RWPE2 (cell line): ENCODE data around the gene ONECUT1.
A peak's percentile ranks its signal among the peaks of the same experiment; 100 is the strongest.

Experiments used
- ATAC-seq: fragments of 200-7000 bp; cut with Tn5 transposase; 3 replicates; pipeline ENCODE4 v1.9.1; 2021; ENCODE audit warnings: low read depth
- DNase-seq: peaks from one replicate; pipeline ENCODE4 v3.0.0-alpha.2; 2020; ENCODE audit warnings: low spot score
- H3K27ac ChIP-seq: fragments of 450-650 bp; 2 replicates; pipeline ENCODE4 v1.5.1; 2017; ENCODE audit warnings: mild to moderate bottlenecking; ENCODE audit not compliant: poor library complexity, severe bottlenecking
- H3K27me3 ChIP-seq: fragments of 250-450 bp; sonication (Bioruptor Pico); 2 replicates; pipeline ENCODE4 v1.5.1; 2021; ENCODE audit warnings: mild to moderate bottlenecking, moderate library complexity; ENCODE audit not compliant: insufficient read depth, poor library complexity, severe bottlenecking
- H3K36me3 ChIP-seq: fragments of 250-450 bp; sonication (Bioruptor Pico); 2 replicates; pipeline ENCODE4 v1.5.1; 2020; ENCODE audit warnings: low read depth, mild to moderate bottlenecking, moderate library complexity
- H3K4me1 ChIP-seq: fragments of 250-450 bp; sonication (Bioruptor Pico); 2 replicates; pipeline ENCODE4 v1.5.1; 2021; ENCODE audit warnings: mild to moderate bottlenecking, moderate library complexity; ENCODE audit not compliant: insufficient read depth, poor library complexity, severe bottlenecking
- H3K4me3 ChIP-seq: fragments of 250-450 bp; sonication (Bioruptor Pico); 2 replicates; pipeline ENCODE4 v1.5.1; 2021; ENCODE audit warnings: mild to moderate bottlenecking, moderate library complexity; ENCODE audit not compliant: severe bottlenecking
- H3K9me3 ChIP-seq: fragments of 250-450 bp; sonication (Bioruptor Pico); 2 replicates; pipeline ENCODE4 v1.5.1; 2021; ENCODE audit warnings: mild to moderate bottlenecking, moderate library complexity; ENCODE audit not compliant: severe bottlenecking
- TF ChIP-seq, protein P1 (sequence below): fragments of 450-650 bp; IDR thresholded peaks from one replicate; pipeline ENCODE4 v1.5.1; 2017; ENCODE audit warnings: mild to moderate bottlenecking, moderate library complexity; ENCODE audit not compliant: poor library complexity, severe bottlenecking

ONECUT1 gene

DNA sequence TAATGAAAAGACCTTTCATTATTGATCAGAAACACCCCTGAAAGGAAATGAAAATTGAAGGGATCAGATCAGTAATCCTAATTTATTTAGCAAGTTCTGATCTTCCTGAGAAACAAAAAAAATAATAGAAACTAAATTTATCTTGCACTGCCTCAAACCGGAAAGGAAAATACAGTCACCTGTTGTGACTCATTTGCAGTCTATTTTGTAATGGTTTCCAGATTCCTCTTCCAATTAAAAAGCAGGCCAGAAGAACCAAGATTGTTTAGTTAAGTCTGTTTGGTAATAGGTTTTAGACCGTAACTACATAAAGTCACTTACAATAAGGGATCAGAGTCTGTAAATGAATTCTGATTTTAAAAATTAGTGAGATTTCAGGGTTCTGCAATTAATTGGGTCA, 61.2 kb downstream of the ONECUT1 start:
- Histone ChIP-seq H3K27ac (peak overlapping the region; percentile 43), H3K27me3 (no peaks in the 10 kb centered on the region), H3K36me3 (no peaks in the 10 kb centered on the region), H3K9me3 (no peaks in the 10 kb centered on the region), H3K4me3 (no peak overlapping the region), H3K4me1 (peaks cover 20% of the 10 kb centered on the region)
- DNase-seq = no peak
- TF ChIP-seq, protein P1, sequence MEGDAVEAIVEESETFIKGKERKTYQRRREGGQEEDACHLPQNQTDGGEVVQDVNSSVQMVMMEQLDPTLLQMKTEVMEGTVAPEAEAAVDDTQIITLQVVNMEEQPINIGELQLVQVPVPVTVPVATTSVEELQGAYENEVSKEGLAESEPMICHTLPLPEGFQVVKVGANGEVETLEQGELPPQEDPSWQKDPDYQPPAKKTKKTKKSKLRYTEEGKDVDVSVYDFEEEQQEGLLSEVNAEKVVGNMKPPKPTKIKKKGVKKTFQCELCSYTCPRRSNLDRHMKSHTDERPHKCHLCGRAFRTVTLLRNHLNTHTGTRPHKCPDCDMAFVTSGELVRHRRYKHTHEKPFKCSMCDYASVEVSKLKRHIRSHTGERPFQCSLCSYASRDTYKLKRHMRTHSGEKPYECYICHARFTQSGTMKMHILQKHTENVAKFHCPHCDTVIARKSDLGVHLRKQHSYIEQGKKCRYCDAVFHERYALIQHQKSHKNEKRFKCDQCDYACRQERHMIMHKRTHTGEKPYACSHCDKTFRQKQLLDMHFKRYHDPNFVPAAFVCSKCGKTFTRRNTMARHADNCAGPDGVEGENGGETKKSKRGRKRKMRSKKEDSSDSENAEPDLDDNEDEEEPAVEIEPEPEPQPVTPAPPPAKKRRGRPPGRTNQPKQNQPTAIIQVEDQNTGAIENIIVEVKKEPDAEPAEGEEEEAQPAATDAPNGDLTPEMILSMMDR = no peak
- peak; percentile 79 for ATAC-seq

DNA sequence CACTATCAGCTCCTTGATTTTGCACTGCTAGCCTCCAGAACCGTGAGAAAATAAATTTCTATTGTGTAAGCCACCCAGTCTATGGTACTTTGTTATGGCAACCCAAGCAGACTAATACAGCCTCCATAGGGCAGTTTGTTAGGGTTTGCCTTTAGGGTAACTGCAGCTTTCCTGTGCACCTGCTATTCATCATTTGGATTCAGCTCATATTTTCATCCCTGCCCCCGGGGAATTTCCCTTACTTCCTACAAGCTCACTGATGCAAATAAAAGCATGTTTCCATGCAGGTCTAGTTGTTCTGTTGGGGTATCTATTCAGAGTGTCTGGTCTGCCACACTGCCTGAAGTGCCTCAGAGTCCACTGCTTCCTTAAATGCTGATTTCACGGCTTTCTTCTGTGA, 62.3 kb downstream of the ONECUT1 start:
- TF ChIP-seq, protein P1 = no peak
- Histone ChIP-seq H3K36me3 (no peaks in the 10 kb centered on the region), H3K27ac (no peak overlapping the region), H3K4me1 (peaks cover 20% of the 10 kb centered on the region), H3K27me3 (no peaks in the 10 kb centered on the region), H3K9me3 (no peaks in the 10 kb centered on the region), H3K4me3 (no peak overlapping the region)
- DNase-seq = no peak
- no peak for ATAC-seq

DNA sequence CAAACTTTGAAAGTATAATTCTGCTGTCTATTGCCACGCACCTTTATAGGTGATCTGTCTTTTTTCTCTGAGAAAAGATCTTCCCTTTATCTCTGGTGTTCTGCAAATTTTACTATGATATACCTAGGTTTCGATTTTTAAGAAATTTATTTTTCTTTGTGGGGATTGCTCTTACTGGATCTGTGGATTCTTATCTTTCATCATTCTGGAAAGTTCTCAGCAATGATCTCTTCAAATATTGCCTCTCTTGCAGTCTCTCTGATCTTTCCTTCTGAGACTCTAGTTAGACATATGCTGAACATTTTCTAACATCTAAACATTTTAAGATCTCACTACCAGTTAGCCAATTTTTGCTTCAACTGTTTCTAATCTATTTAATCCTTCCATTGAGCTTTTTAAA, 63.9 kb downstream of the ONECUT1 start:
- Histone ChIP-seq H3K27ac (no peak overlapping the region), H3K4me1 (peaks cover 20% of the 10 kb centered on the region), H3K9me3 (no peaks in the 10 kb centered on the region), H3K36me3 (no peaks in the 10 kb centered on the region), H3K27me3 (no peaks in the 10 kb centered on the region), H3K4me3 (no peak overlapping the region)
- TF ChIP-seq, protein P1 = no peak
- ATAC-seq (no peak), DNase-seq (no peak)

DNA sequence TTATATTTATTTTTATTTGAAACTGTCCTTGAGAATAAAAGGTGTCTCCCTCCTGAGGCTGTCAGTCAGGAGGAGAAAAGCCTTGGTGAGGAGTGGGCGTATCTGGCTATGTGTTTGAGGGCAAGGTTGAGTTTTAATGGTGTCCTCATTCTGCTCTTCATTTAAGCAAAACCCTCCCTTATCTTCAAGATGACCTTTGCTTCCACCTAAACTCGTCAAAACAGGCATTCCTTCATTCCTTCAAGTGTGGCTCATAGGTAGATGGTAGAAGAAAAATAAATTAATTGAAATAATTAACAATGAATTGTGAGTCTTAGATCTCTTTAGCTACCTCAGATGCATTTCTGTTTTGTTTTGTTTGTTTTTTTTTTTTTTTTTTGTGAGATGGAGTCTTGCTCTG, 71.6 kb downstream of the ONECUT1 start:
- TF ChIP-seq, protein P1 = no peak
- no peak for ATAC-seq
- H3K4me1 ChIP-seq = no peaks in the 10 kb centered on the region
- H3K9me3 ChIP-seq = no peaks in the 10 kb centered on the region
- H3K36me3 ChIP-seq = no peaks in the 10 kb centered on the region
- no peak overlapping the region for H3K4me3 ChIP-seq
- no peak overlapping the region for H3K27ac ChIP-seq
- H3K27me3 ChIP-seq = no peaks in the 10 kb centered on the region
- no peak for DNase-seq

DNA sequence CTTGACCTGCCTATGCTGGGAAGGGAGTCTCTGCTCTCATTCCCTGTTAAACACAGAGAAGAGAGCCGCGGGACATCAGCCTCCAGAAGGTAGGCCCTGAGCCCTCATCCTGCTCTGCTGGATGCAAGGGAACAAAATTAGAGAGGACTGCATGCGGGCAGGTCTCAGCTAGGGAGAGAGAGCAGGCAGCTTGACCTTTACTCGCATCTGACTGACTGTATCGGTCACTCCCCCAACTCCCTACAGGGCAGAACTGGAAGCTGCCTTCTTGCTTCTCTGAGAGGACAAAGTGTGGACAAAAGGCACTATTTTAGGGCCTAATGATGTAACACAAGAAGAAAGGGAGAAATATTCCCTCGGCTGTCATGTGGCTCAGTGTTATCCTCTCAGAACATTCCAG, 72.2 kb downstream of the ONECUT1 start:
- DNase-seq (no peak), ATAC-seq (peak; percentile 21; the same call in 1 of the 3 replicates)
- Histone ChIP-seq H3K4me1 (no peaks in the 10 kb centered on the region), H3K27me3 (no peaks in the 10 kb centered on the region), H3K4me3 (no peak overlapping the region), H3K36me3 (no peaks in the 10 kb centered on the region), H3K9me3 (no peaks in the 10 kb centered on the region), H3K27ac (no peak overlapping the region)
- TF ChIP-seq, protein P1 = no peak
